ENCODE measurements around the gene PARD6B. TPM values are rescaled to one million over a fixed set of nuclear protein-coding genes. Genes with fewer than 3 reads are reported as not detected.
"Not testable (repeated sequence)": the region's sequence is repeated elsewhere in the genome, so short reads cannot be mapped to it uniquely, and the experiment has no call there.

The PARD6B gene
- total and polyA plus RNA-seq, 4 donors = 0.92 to 2.6 (median 1.6) TPM

- intact Hi-C loops (cut with DNase I) = loop anchor here in 1 of 2 donors (5.0 kb wide), 1 partner anchor 84 kb away; no protein-coding TSS in a partner anchor
- peak in 1 of 2 donors; percentile 32 for DNase-seq
- no peaks in the 10 kb centered on the region for H3K9me3 ChIP-seq (ENCODE audit: control insufficient read depth, low read length)
- no peaks in the 10 kb centered on the region for H3K36me3 ChIP-seq (ENCODE audit: control insufficient read depth in 1 of 2, insufficient read depth in 2 of 2, low read length in 1 of 2)
- H3K27ac ChIP-seq (ENCODE audit: low read depth in 1 of 2, low read length in 2 of 2) = no peak overlapping the region
- no peaks in the 10 kb centered on the region for H3K4me1 ChIP-seq (ENCODE audit: control insufficient read depth in 1 of 2, insufficient read depth in 2 of 2, low read length in 2 of 2)
- 93 to 95% methylated on average over 13 of the region's 13 CpGs for WGBS, 2 donors
- H3K27me3 ChIP-seq (ENCODE audit: control insufficient read depth in 1 of 2, insufficient read depth in 2 of 2, low read length in 1 of 2) = no peaks in the 10 kb centered on the region
- no peak overlapping the region for H3K4me3 ChIP-seq (ENCODE audit: low read length in 2 of 2)
- ATAC-seq (ENCODE audit: low FRiP score) = no peak
Observed at GRCh38 chr20:50711113-50711825, 20.1 kb upstream of the PARD6B start.

- no peaks in the 10 kb centered on the region for H3K9me3 ChIP-seq (ENCODE audit: control insufficient read depth, low read length)
- intact Hi-C loops (cut with DNase I) = loop anchor here in 1 of 2 donors (5.0 kb wide), 1 partner anchor 86 kb away; no protein-coding TSS in a partner anchor
- no peak for ATAC-seq (ENCODE audit: low FRiP score)
Observed at GRCh38 chr20:50712771-50713656, 18.4 kb upstream of the PARD6B start.

GRCh38 chr20:50713657-50714101 lies 17.7 kb upstream of the PARD6B start:
- Histone ChIP-seq H3K9me3 (ENCODE audit: control insufficient read depth, low read length) (no peaks in the 10 kb centered on the region), H3K36me3 (ENCODE audit: control insufficient read depth in 1 of 2, insufficient read depth in 2 of 2, low read length in 1 of 2) (no peaks in the 10 kb centered on the region), H3K27me3 (ENCODE audit: control insufficient read depth in 1 of 2, insufficient read depth in 2 of 2, low read length in 1 of 2) (no peaks in the 10 kb centered on the region), H3K4me1 (ENCODE audit: control insufficient read depth in 1 of 2, insufficient read depth in 2 of 2, low read length in 2 of 2) (no peaks in the 10 kb centered on the region), H3K4me3 (ENCODE audit: low read length in 2 of 2) (no peak overlapping the region), H3K27ac (ENCODE audit: low read depth in 1 of 2, low read length in 2 of 2) (no peak overlapping the region)
- 46 to 47% methylated on average over 7 of the region's 7 CpGs for WGBS, 2 donors
- DNase-seq = no peak
- intact Hi-C loops (cut with DNase I) = loop anchor here in 1 of 2 donors (5.0 kb wide), 1 partner anchor 86 kb away; no protein-coding TSS in a partner anchor
- ATAC-seq (ENCODE audit: low FRiP score) = peak; percentile 36

More at GRCh38 chr20:50712771-50713656, 18.4 kb upstream of the PARD6B start:
- WGBS, 2 donors = 83 to 89% methylated on average over 7 of the region's 7 CpGs
- no peaks in the 10 kb centered on the region for H3K4me1 ChIP-seq (ENCODE audit: control insufficient read depth in 1 of 2, insufficient read depth in 2 of 2, low read length in 2 of 2)
- H3K36me3 ChIP-seq (ENCODE audit: control insufficient read depth in 1 of 2, insufficient read depth in 2 of 2, low read length in 1 of 2) = no peaks in the 10 kb centered on the region
- H3K27me3 ChIP-seq (ENCODE audit: control insufficient read depth in 1 of 2, insufficient read depth in 2 of 2, low read length in 1 of 2) = no peaks in the 10 kb centered on the region
- no peak overlapping the region for H3K27ac ChIP-seq (ENCODE audit: low read depth in 1 of 2, low read length in 2 of 2)
- DNase-seq = no peak
- no peak overlapping the region for H3K4me3 ChIP-seq (ENCODE audit: low read length in 2 of 2)

GRCh38 chr20:50714426-50714825 lies 17.0 kb upstream of the PARD6B start:
- not testable (repeated sequence) for ATAC-seq (ENCODE audit: low FRiP score); DNase-seq; H3K27ac ChIP-seq (ENCODE audit: low read depth in 1 of 2, low read length in 2 of 2); H3K4me3 ChIP-seq (ENCODE audit: low read length in 2 of 2); H3K9me3 ChIP-seq (ENCODE audit: control insufficient read depth, low read length); H3K36me3 ChIP-seq (ENCODE audit: control insufficient read depth in 1 of 2, insufficient read depth in 2 of 2, low read length in 1 of 2); H3K4me1 ChIP-seq (ENCODE audit: control insufficient read depth in 1 of 2, insufficient read depth in 2 of 2, low read length in 2 of 2); H3K27me3 ChIP-seq (ENCODE audit: control insufficient read depth in 1 of 2, insufficient read depth in 2 of 2, low read length in 1 of 2)
- intact Hi-C loops (cut with DNase I) = loop anchor here in 1 of 2 donors (5.0 kb wide), 1 partner anchor 87 kb away; no protein-coding TSS in a partner anchor
- 91 to 95% methylated on average over 12 of the region's 12 CpGs for WGBS, 2 donors

- H3K27ac ChIP-seq (ENCODE audit: low read depth in 1 of 2, low read length in 2 of 2) = no peak overlapping the region
- H3K4me3 ChIP-seq (ENCODE audit: low read length in 2 of 2) = no peak overlapping the region
- no peak for DNase-seq
- WGBS, 2 donors = 86% methylated on average over 3 of the region's 3 CpGs
- no peaks in the 10 kb centered on the region for H3K4me1 ChIP-seq (ENCODE audit: control insufficient read depth in 1 of 2, insufficient read depth in 2 of 2, low read length in 2 of 2)
- no peaks in the 10 kb centered on the region for H3K27me3 ChIP-seq (ENCODE audit: control insufficient read depth in 1 of 2, insufficient read depth in 2 of 2, low read length in 1 of 2)
- no peaks in the 10 kb centered on the region for H3K9me3 ChIP-seq (ENCODE audit: control insufficient read depth, low read length)
- ATAC-seq (ENCODE audit: low FRiP score) = no peak
- H3K36me3 ChIP-seq (ENCODE audit: control insufficient read depth in 1 of 2, insufficient read depth in 2 of 2, low read length in 1 of 2) = no peaks in the 10 kb centered on the region
- intact Hi-C loops (cut with DNase I) = no loop called here
Observed at GRCh38 chr20:50715694-50716093, 15.7 kb upstream of the PARD6B start.

GRCh38 chr20:50716518-50716917 lies 14.9 kb upstream of the PARD6B start:
- H3K4me3 ChIP-seq (ENCODE audit: low read length in 2 of 2) = no peak overlapping the region
- no peaks in the 10 kb centered on the region for H3K4me1 ChIP-seq (ENCODE audit: control insufficient read depth in 1 of 2, insufficient read depth in 2 of 2, low read length in 2 of 2)
- H3K36me3 ChIP-seq (ENCODE audit: control insufficient read depth in 1 of 2, insufficient read depth in 2 of 2, low read length in 1 of 2) = no peaks in the 10 kb centered on the region
- DNase-seq = no peak
- no peaks in the 10 kb centered on the region for H3K27me3 ChIP-seq (ENCODE audit: control insufficient read depth in 1 of 2, insufficient read depth in 2 of 2, low read length in 1 of 2)
- WGBS, 2 donors = 85 to 94% methylated on average over 1 of the region's 1 CpG
- no peak overlapping the region for H3K27ac ChIP-seq (ENCODE audit: low read depth in 1 of 2, low read length in 2 of 2)
- intact Hi-C loops (cut with DNase I) = no loop called here
- no peak for ATAC-seq (ENCODE audit: low FRiP score)
- H3K9me3 ChIP-seq (ENCODE audit: control insufficient read depth, low read length) = no peaks in the 10 kb centered on the region

- no peak for DNase-seq
- ATAC-seq (ENCODE audit: low FRiP score) = no peak
- no peaks in the 10 kb centered on the region for H3K27me3 ChIP-seq (ENCODE audit: control insufficient read depth in 1 of 2, insufficient read depth in 2 of 2, low read length in 1 of 2)
- H3K9me3 ChIP-seq (ENCODE audit: control insufficient read depth, low read length) = no peaks in the 10 kb centered on the region
- intact Hi-C loops (cut with DNase I) = no loop called here
- H3K4me1 ChIP-seq (ENCODE audit: control insufficient read depth in 1 of 2, insufficient read depth in 2 of 2, low read length in 2 of 2) = no peaks in the 10 kb centered on the region
- WGBS, 2 donors = 60 to 69% methylated on average over 2 of the region's 2 CpGs
- H3K4me3 ChIP-seq (ENCODE audit: low read length in 2 of 2) = no peak overlapping the region
- no peak overlapping the region for H3K27ac ChIP-seq (ENCODE audit: low read depth in 1 of 2, low read length in 2 of 2)
- no peaks in the 10 kb centered on the region for H3K36me3 ChIP-seq (ENCODE audit: control insufficient read depth in 1 of 2, insufficient read depth in 2 of 2, low read length in 1 of 2)
Observed at GRCh38 chr20:50717312-50717711, 14.1 kb upstream of the PARD6B start.

- ATAC-seq (ENCODE audit: low FRiP score) = no peak
- DNase-seq = no peak
- H3K27ac ChIP-seq (ENCODE audit: low read depth in 1 of 2, low read length in 2 of 2) = no peak overlapping the region
Observed at GRCh38 chr20:50717974-50718761, 13.2 kb upstream of the PARD6B start.

More at GRCh38 chr20:50717974-50718761, 13.2 kb upstream of the PARD6B start:
- intact Hi-C loops (cut with DNase I) = no loop called here
- WGBS, 2 donors = 44 to 50% methylated on average over 13 of the region's 13 CpGs
- Histone ChIP-seq H3K36me3 (ENCODE audit: control insufficient read depth in 1 of 2, insufficient read depth in 2 of 2, low read length in 1 of 2) (no peaks in the 10 kb centered on the region), H3K27me3 (ENCODE audit: control insufficient read depth in 1 of 2, insufficient read depth in 2 of 2, low read length in 1 of 2) (no peaks in the 10 kb centered on the region), H3K4me1 (ENCODE audit: control insufficient read depth in 1 of 2, insufficient read depth in 2 of 2, low read length in 2 of 2) (no peaks in the 10 kb centered on the region), H3K9me3 (ENCODE audit: control insufficient read depth, low read length) (no peaks in the 10 kb centered on the region), H3K4me3 (ENCODE audit: low read length in 2 of 2) (no peak overlapping the region)

All from aorta (tissue), 5 donors.